LNCAP (cell line): ENCODE measurements around the gene C2orf76.

Source experiments
- TF ChIP-seq, protein P1 (sequence below): fragments of 450-650 bp; IDR thresholded peaks from 2 replicates; pipeline ENCODE4 v1.5.1; 2017; ENCODE audit warnings: mild to moderate bottlenecking

The C2orf76 gene

DNA sequence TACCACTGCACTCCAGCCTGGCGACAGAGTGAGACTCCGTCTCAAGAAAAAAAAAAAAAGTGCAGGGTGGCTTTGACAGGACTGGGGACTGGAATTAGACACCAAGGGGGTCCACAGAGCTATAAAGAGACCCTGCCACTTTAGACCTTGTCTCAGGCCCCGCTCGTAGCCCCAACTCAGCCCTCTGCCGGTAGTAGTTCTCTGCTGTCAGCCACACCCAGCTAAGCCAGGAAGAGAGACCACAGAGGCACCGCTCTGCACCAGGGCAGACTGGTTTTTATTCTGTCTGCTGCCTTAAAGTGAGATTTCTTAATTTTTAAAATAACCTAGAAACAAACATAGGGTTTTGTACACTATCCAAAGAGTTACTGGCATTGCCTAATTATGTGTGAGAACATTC is 77.0 kb downstream of the C2orf76 start:
- TF ChIP-seq, protein P1, sequence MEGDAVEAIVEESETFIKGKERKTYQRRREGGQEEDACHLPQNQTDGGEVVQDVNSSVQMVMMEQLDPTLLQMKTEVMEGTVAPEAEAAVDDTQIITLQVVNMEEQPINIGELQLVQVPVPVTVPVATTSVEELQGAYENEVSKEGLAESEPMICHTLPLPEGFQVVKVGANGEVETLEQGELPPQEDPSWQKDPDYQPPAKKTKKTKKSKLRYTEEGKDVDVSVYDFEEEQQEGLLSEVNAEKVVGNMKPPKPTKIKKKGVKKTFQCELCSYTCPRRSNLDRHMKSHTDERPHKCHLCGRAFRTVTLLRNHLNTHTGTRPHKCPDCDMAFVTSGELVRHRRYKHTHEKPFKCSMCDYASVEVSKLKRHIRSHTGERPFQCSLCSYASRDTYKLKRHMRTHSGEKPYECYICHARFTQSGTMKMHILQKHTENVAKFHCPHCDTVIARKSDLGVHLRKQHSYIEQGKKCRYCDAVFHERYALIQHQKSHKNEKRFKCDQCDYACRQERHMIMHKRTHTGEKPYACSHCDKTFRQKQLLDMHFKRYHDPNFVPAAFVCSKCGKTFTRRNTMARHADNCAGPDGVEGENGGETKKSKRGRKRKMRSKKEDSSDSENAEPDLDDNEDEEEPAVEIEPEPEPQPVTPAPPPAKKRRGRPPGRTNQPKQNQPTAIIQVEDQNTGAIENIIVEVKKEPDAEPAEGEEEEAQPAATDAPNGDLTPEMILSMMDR = no peak

DNA sequence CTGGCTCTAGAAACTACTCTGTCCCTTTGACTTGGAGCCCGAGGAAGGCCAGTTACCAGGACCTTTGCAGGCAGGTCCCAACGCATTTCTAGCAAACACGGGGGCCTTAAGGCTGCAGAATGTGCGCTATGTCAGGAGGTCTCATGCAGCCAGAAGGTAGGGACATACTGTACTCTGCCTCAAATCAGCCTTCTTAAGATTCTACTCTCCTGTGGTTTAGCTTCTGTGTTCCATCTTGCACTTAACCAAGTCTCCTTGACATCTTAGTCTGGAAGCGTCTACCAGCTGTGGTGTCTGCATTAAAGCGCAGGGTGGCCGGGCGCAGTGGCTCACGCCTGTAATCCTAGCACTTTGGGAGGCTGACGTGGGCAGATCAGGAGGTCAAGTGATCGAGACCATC is 77.5 kb downstream of the C2orf76 start:
- TF ChIP-seq, protein P1 = no peak

DNA sequence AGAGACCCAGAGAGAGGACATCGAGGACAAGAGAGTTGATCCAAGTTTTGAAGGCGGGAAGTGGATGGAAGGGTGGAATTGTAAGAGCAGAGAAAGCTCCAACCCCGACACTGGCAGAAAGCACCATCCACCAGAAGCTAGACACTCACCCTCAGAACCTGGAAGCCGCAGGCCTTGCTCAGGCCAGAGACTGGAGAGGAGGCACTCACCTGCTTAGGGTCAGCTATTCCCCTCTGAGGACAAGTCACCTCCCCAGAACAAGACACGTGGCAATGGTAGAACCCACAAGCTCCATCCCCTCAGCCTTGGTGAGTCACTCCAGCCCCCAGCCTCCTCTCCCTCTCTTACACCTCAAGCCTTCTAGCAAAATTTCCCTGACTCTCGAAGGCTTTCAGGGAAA is 78.1 kb downstream of the C2orf76 start:
- TF ChIP-seq, protein P1 = no peak

DNA sequence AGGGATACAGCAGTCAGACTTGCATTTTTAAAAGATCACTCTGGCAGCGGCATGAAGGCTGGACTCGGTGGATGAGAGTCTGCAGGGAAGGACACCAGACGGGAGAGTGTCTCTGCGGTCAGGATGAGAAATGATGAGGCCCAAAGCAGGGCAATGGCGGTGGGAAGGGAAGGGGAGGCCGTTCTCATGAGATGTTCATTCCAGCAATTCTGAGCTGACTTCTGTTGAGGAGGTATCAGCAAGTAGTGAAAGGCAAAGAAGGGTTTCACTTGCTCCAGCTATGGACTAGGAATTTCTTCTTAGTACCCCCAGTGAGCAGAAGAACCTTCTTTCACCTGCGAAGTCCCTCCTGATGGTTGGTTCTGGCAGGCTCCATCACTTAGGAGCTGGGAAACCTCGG is 80.0 kb downstream of the C2orf76 start:
- TF ChIP-seq, protein P1 = no peak

DNA sequence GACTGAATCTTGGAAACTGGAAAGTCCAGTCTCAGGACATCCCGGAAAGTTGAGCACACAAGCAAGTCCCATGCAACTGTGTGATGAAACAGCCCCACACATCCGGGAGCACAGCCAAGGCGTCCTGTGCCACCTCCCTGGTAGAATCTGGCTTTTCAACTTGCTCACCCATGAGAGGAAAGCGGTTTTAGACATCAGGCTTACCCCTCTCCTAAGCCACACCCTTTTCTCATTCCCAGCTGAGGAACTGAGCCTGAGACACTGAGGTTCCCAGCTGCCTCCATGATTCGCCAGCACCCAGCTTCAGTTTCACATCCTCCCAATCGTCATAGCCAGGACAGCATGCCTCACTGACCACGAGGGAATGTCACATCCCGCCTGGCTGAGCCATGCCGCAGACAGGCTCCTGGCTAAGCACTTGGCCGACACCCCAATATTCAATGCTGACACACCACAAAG is 82.7 kb downstream of the C2orf76 start:
- TF ChIP-seq, protein P1 = no peak

DNA sequence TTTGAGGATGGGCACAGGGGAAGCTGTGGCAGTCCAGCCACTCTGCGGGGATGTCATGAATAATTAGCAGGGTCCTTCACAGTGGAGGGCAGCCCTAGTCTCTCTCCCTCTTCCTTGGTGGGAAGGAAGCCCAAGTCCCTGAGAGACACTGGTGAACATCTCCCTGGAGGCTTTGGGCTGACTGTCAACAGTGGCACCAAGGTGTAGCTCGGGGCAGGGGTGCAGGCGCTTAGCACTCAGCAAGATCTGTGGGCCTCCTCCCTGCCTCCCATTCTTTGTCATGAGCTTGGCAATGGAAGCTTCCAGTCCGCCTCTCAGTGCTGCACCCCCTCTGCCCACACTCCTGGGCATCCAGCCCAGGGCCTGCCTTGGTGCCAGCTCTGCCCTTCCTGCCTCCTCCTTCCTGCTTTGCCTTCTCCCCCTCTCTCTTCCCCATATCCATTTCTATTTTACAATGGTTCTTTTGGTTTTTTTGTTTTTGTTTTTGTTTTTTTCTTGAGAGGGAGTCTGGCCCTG is 83.6 kb downstream of the C2orf76 start:
- TF ChIP-seq, protein P1 = no peak

DNA sequence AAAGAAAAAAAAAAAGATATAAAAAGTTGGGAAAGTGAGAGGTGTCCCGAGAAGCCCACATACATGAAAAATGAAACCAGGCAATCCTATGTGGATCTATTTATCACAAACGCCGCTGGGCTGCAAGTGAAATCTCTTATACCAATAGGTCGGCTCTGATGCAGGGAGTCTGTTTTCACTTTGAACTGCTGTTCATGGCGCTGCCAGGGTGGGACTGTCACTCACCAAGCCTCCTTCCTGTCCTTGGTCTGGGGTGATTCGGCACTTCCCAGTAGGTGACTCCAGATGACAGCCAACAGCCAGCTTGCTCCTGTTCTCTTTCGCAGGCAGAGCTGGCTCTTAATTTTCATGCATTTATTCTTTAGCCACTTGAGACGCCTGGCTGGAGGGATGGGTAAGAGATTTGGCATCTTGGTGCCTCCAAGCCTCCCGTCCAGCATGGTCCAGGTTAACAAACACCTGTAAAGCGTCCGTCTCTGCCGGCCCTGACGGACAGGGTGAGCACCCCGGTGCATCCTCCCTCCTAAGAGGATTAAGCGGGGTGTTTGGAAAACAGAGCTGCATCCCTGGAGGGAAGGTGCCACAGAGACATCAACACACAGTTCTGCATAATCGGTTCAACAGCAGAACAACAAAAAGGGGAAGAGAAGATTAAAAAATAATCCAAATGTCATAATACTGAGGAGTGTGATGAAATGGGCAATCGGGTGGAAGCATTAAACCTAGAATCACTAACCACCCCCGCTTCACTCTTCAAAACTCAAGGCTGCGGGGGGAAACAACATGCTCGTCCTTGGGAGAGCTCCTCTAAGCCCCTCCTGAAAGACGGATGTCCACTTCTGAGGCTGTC is 84.3 kb downstream of the C2orf76 start:
- TF ChIP-seq, protein P1 = no peak
